ENCODE results near the gene MYO9B.
"Not testable (repeated sequence)": the region's sequence is repeated elsewhere in the genome, so short reads cannot be mapped to it uniquely, and the experiment has no call there.

MYO9B gene

DNA sequence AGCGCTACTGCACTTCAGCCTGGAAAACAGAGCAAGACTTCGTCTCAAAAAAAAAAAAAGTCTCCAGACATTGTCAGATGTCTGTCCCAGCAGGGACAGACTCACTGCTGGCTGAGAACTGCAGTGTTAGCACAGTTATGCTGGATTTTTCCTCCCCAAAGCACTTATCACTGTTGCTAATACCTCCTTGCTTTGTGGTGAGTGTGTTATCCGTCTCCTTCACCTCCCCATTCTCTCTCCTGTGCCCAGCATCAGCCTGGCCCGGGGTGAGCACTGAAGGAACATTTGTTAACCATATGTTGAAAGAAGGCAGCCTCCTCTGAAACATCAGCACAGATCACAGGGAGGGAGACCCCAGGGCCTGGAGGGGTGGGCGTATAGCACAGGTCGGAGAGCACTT is 11.3 kb downstream of the MYO9B start:
- DNase-seq (ENCODE audit: low read depth in 3 of 3): no peak

- DNase-seq (ENCODE audit: low read depth in 3 of 3): no peak
Measured at GRCh38 chr19:17088552-17088951, 13.0 kb downstream of the MYO9B start.

GRCh38 chr19:17090583-17090982 is 15.0 kb downstream of the MYO9B start:
- DNase-seq (ENCODE audit: low read depth in 3 of 3): peak in 1 of 3 experiments; percentile 24

- no peak for DNase-seq (ENCODE audit: low read depth in 3 of 3)
Measured at GRCh38 chr19:17091758-17092333, 16.3 kb downstream of the MYO9B start.

- no peak for DNase-seq (ENCODE audit: low read depth in 3 of 3)
Measured at GRCh38 chr19:17092696-17093095, 17.1 kb downstream of the MYO9B start.

- not testable (repeated sequence) for DNase-seq (ENCODE audit: low read depth in 3 of 3)
Measured at GRCh38 chr19:17094694-17095093, 19.1 kb downstream of the MYO9B start.

DNA sequence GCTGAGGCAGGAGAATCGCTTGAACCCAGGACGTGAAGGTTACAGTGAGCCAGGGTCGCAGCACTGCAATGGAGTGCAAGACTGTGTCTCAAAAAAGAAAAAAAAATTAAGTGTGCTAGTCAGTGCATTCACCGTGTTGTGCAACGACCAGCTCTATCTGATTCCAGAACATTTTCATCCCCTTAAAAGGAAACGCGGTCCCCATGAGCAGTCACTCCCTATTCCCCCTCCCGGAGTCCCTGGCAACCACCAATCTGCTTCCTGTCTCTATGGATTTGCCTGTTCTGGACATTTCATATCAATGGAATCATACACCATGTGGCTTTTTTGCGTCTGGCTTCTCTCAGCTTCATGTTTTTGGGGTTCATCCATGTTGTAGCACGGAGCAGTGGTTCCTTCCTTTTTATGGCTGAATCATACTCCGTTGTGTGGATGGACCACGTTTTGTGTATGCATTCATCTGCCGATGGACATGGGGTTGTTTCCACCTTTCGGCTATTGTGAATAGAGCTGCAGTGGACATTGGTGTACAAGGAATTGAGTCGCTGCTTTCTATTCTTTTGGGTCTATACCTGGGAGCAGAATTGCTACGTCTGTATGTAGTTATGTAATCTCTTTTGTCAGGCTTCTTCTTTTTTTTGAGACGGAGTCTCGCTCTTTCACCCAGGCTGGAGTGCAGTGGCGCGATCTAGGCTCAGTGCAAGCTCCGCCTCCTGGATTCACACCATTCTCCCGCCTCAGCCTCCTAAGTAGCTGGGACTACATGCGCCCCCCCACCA is 19.8 kb downstream of the MYO9B start:
- DNase-seq (ENCODE audit: low read depth in 3 of 3): no peak

- no peak for DNase-seq (ENCODE audit: low read depth in 3 of 3)
Measured at GRCh38 chr19:17097593-17098126, 22.1 kb downstream of the MYO9B start.

DNA sequence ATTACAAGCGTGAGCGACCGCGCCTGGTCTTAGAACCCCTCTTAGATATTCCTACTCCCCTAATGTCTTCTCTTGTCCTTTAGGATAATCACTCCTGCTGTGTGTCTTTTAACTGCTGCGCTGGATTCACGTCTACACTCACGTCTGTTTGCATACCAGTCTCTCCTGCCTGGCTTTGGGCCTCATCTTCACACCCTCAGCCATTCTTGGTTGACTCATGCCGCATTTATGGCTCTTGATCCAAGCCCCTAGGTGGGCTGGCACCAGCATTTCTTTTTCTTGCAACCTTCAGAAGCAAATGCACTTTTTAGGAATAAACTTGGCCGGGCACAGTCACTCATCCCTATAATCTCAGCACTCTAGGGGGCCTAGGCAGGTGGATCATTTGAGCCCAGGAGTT is 22.7 kb downstream of the MYO9B start:
- DNase-seq (ENCODE audit: low read depth in 3 of 3): no peak

DNA sequence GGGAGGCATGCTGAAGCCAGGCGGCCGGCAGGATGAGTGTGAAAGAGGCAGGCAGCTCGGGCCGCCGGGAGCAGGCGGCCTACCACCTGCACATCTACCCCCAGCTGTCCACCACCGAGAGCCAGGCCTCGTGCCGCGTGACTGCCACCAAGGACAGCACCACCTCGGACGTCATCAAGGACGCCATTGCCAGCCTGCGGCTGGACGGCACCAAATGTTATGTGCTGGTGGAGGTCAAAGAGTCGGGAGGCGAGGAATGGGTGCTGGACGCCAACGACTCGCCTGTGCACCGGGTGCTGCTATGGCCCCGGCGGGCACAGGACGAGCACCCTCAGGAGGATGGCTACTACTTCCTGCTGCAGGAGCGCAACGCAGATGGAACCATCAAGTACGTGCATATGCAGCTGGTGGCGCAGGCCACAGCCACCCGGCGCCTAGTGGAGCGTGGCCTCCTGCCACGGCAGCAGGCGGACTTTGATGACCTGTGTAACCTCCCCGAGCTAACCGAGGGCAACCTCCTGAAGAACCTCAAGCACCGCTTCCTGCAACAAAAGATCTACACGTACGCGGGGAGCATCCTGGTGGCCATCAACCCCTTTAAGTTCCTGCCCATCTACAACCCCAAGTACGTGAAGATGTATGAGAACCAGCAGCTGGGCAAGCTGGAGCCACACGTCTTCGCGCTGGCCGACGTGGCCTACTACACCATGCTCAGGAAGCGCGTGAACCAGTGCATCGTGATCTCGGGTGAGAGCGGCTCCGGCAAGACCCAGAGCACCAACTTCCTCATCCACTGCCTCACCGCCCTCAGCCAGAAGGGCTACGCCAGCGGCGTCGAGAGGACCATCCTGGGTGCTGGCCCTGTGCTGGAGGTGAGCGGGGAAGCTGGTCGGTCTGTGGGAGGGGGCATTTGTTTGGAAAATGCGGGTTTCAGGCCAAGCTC is 26.4 kb downstream of the MYO9B start:
- DNase-seq (ENCODE audit: low read depth in 3 of 3): no peak

- DNase-seq (ENCODE audit: low read depth in 3 of 3): no peak
Measured at GRCh38 chr19:17103177-17103576, 27.6 kb downstream of the MYO9B start.

DNA sequence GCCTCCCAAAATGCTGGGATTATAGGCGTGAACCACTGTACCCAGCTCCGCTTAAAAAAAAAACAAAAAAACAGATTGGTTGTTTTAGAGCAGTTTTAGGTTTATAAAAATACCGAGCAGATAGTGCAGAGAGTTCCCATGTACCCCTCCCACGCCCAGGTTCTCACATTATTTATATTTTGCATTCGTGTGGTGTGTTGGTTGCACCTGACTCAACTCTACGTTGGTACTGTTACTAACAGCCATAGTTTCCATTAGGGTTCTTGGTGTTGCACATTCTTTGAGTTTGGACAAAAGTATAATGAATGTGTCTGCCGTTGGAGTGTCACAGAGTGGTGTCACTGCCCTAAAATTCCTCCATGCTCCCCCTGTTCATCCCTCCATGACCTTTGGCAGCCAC is 29.1 kb downstream of the MYO9B start:
- no peak for DNase-seq (ENCODE audit: low read depth in 3 of 3)

- DNase-seq (ENCODE audit: low read depth in 3 of 3): no peak
Measured at GRCh38 chr19:17105556-17105955, 30.0 kb downstream of the MYO9B start.

DNA sequence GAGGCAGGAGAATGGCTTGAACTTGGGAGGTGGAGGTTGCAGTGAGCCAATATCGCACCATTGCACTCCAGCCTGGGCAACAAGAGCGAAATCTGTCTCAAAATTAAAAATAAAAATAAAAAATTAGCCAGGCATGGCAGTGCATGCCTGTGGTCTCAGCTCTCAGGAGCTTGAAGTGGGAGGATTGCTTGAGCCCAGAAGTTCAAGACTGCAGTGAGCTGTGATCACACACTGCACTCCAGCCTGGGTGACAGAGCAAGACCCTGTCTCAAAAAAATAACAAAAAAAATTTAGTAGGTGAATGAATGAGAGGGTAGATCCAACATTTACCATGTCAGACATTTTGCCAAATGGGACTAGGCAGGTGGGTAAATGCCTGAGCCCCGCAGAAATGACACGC is 31.4 kb downstream of the MYO9B start:
- DNase-seq (ENCODE audit: low read depth in 3 of 3): not testable (repeated sequence)

- DNase-seq (ENCODE audit: low read depth in 3 of 3): no peak
Measured at GRCh38 chr19:17107546-17108452, 32.2 kb downstream of the MYO9B start.

DNA sequence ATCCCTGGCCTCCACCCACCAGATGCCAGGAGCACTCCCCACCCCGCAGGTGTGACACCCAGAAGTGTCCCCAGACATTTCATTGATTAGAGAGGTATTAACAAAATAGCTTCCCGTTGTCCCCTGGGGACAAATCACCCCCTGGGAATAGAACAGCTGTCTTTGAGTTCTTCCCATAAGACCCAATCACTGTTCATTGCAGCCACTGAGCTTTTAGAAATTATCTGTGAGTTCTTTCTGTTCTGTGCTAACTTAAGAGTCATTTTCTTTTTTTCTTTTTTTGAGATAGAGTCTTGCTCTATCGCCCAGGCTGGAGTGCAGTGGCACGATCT is 32.8 kb downstream of the MYO9B start:
- no peak for DNase-seq (ENCODE audit: low read depth in 3 of 3)

DNA sequence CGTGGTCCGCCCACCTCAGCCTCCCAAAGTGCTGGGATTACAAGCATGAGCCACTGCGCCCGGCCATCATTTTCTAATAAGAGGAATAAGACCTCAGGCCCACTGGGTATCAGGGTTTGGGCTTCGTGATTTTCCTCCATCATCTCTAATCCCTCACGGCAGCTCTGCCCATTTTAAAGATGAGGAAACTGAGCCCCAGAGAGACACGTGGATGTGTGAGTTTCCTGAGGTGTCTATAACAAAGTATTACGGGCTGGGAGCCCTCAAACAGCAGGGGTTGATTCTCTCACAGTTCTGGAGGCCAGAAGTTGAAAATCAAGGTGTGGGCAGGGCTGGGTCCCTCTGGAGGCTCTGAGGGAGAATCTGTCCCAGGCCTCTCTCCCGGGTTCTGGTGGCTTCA is 33.7 kb downstream of the MYO9B start:
- no peak for DNase-seq (ENCODE audit: low read depth in 3 of 3)

- no peak for DNase-seq (ENCODE audit: low read depth in 3 of 3)
Measured at GRCh38 chr19:17109962-17110598, 34.5 kb downstream of the MYO9B start.

GRCh38 chr19:17110599-17110966 is 35.0 kb downstream of the MYO9B start:
- DNase-seq (ENCODE audit: low read depth in 3 of 3): no peak

DNA sequence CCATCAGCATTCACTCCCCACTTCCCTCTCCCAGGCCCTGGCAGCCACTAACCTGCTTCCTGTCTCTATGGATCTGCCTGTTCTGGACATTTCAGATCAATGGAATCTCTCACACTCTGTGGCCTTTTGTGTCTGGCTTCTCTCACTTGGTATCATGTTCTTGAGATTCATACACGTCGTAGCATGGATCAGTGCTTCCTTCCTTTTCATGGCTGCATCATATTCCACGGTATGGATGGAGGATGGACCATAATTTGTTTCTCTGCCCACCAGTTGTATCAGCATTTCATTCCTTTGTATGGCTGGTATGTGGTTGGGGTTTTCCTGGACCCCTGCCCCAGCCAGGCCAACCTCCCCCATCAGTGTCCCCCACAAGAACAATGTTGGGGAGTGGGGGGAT is 36.2 kb downstream of the MYO9B start:
- DNase-seq (ENCODE audit: low read depth in 3 of 3): no peak

DNA sequence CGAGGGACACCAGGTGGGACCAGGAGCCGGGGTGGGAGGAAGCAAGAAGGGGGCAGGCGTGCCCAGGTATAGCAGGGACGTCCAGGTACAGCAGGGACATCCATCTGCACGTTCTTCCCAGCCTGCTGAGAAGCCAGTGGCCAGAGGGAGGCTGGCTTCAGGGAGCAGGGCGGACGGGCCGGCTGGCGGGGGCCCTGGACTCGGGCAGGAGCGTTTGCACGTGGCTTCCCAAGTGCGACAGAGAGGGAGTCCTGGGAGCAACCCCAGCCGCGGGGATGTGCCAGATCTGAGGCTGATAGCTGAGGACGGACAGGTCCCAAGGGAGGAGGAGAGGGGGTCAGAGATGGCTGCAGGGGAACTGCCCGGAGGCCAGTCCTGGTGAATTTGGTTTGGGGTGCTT is 36.7 kb downstream of the MYO9B start:
- no peak for DNase-seq (ENCODE audit: low read depth in 3 of 3)

All from stimulated activated CD4-positive, alpha-beta T cell treated with anti-CD3 and anti-CD28 coated beads, TNF-alpha, amount 100 ng/mL, for 4 hours (primary cell).